CD4-positive, alpha-beta T cell treated with Interleukin-10 for 1 hour (primary cell): Measurements from ENCODE around the gene REP15.
A peak's percentile ranks its signal among the peaks of the same experiment; 100 is the strongest.
"Not testable (repeated sequence)": the region's sequence is repeated elsewhere in the genome, so short reads cannot be mapped to it uniquely, and the experiment has no call there.

Experiments
- DNase-seq: peaks from one replicate; pipeline ENCODE4 v3.0.0-alpha.2; 2020

The REP15 gene, protein sequence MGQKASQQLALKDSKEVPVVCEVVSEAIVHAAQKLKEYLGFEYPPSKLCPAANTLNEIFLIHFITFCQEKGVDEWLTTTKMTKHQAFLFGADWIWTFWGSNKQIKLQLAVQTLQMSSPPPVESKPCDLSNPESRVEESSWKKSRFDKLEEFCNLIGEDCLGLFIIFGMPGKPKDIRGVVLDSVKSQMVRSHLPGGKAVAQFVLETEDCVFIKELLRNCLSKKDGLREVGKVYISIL

GRCh38 chr12:27696293-27696652 is at the start of gene REP15:
REP15 (plus strand) TSS chr12:27696447; CDS start chr12:27696563, 116 bp downstream.
- no peak for DNase-seq

DNA sequence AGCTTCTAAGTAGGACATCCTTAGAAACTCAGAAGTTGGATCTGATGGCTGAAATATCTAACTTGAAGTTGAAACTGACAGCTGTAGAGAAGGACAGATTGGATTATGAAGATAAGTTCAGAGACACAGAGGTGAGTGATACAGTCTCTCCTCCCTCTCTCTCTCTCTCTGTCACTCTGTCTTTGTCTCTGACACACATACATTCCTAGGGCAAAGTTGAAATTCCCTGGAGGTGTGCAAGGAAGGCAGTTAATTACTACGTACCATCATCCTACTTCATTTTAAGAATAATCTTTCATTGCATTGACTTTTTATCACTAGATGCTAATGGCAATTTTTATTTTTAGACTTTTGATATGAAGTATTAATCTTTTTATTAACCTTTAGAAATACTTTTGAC is 46.2 kb upstream of the REP15 start:
- DNase-seq: no peak

DNA sequence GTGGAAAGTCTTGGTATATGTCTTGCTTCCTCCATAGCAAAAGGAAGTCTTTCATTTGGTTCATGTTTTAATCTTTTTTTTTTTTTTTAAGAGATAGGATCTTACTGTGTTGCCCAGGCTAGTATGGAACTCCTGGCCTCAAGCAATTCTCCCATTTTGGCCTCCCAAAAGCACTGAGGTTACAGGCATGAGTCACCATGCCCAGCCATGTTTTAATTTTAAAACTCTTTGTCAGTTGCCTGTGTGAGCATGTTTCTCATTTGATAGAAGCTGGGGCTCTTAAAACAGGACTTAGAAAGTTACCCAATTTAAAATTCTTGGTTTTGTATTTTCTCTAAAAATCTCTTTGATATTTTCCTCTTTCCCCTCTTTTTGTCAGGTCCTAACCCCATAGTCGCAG is 45.0 kb upstream of the REP15 start:
- DNase-seq: no peak

DNA sequence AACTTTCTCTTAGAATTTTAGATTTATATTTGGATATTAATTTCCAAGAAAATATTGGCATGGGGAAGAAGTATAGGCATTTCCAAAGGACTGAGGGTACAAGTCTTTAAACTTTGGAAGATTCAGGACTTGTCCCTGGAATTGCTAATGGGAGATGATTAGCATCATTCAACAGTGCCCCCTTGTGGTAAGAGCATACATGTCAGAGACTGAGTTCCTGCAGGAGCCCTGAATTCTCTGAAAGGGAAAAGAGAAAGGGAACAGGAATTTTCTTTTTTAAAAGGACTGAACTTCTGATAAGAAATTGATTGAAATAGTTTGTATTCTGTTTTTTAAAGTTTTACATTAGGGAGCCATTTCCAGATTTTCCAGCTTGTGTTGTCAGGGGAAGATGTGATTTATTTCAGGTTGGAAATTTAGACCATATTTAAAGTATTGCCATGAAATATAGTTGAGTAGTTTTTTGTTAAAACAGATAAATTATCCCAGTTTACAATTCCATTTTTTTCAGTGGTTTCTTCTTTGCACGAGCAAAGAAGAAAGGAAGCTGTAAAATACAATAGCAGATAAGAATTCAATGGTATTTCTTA is 44.0 kb upstream of the REP15 start:
- peak; percentile 54 for DNase-seq

GRCh38 chr12:27653661-27654060 is 42.6 kb upstream of the REP15 start:
- no peak for DNase-seq

DNA sequence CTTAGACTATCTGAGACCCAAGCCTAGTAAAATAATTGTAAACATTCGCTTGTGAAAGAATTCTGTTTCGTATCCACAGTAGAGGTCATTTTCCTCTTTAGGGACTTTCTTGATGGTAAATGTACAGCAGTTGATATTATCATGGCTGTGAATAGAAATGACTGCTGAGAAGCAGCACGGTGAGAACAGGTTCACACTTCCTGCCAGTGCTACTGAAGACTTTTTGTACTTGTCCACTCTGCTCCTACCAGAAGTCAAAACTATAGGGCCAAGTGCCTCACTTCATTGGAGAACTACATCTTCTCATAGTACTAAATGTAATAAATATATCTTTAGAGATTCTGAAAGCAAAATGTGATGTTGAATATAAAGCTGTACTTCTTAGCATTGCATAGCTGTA is 40.8 kb upstream of the REP15 start:
- not testable (repeated sequence) for DNase-seq

GRCh38 chr12:27657296-27657695 is 39.0 kb upstream of the REP15 start:
- no peak for DNase-seq

GRCh38 chr12:27665704-27666103 is 30.5 kb upstream of the REP15 start:
- DNase-seq: no peak

DNA sequence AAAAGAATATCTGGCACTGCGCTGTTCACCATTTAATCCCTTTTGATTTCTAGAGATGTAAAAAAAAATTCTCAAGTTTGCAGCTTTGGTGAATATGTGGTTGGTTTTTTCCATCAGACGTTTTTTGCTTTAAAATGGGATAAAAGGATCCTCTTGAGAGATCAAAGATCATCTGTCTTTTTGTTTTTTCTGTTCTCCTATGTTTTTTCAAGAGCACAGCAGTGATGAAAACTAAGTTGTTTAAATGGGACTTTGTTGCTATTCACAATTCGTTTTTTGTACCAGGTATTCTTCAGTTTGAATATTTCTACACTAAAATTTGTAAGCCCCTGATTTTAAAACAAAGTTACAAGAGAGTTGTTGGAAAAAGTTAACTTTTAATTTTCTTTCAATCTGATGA is 29.7 kb upstream of the REP15 start:
- DNase-seq: no peak

- no peak for DNase-seq
Measured at GRCh38 chr12:27667540-27667939, 28.7 kb upstream of the REP15 start.

DNA sequence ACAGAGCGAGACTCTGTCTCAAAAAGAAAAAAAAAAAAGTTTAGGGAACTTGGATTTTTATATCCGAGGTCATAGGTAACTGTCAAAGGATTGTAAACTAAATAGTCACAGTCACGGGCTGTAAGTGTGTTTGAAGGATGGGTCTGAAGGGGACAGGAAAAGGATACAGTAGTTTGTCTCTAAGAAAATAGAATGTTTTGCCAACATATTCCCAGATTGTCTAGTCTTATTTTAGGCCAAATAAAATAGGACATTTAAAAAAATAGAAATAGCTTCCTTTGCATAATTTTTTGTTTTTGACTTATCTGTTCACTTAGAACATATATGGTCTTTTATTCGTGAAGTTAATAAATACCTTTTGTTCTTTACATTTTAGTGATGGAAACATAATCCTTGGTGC is 24.2 kb upstream of the REP15 start:
- no peak for DNase-seq

- no peak for DNase-seq
Measured at GRCh38 chr12:27672643-27673042, 23.6 kb upstream of the REP15 start.

GRCh38 chr12:27673101-27673718 is 23.0 kb upstream of the REP15 start:
- no peak for DNase-seq

GRCh38 chr12:27674989-27675388 is 21.3 kb upstream of the REP15 start:
- DNase-seq: no peak

DNA sequence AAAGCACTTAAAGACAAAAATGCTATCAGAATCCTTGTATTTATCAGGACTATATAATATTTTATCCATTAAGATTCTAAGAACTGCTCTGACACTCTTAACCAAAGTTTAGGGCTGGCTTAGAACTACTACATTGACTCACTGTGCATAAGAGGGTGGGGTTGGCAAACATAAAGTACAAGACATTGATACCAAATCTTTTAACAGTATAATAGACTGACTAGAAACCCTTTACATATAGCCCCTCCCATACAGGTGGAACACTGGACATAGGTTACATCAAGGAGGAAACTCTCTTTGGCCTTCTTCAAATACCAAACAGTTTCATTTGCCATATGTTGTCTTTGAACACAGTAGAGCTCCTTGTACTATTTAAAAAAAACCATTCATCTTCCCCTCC is 15.6 kb upstream of the REP15 start:
- DNase-seq: no peak

DNA sequence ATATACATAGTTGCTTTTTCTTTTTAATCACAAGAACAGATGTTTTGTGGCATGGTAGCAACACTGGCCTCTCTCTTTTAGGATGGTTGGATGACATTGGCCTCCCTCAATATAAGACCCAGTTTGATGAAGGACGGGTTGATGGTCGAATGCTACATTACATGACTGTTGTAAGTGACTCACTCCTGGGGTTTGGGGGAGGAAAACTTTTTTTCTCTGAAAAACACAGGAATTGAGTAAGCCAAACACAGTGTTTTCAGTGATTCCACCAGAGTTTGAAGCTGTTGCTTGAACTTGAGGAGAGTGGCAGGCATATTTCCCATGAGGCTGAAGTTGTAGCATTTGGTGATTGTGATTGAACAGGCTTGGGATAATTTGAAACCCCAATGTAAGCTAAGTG is 13.7 kb upstream of the REP15 start:
- no peak for DNase-seq

DNA sequence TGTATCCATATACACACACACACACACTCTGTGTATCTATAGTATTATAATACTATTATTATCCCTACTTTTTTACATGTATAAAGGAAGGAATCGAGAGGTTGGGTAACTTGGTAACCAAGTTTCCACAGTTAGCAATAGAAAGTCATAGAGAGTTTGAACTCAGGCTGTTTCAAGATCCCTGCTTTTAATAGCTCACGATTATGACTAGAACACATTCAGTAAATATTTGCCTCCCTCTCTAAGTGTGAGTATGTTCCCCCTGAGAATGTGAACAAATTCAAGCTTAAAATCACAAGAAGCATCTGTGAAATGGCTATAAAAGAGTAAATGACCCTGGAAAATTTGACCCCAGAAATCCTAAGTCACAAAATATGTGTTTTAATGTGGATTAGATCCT is 11.0 kb upstream of the REP15 start:
- no peak for DNase-seq

DNA sequence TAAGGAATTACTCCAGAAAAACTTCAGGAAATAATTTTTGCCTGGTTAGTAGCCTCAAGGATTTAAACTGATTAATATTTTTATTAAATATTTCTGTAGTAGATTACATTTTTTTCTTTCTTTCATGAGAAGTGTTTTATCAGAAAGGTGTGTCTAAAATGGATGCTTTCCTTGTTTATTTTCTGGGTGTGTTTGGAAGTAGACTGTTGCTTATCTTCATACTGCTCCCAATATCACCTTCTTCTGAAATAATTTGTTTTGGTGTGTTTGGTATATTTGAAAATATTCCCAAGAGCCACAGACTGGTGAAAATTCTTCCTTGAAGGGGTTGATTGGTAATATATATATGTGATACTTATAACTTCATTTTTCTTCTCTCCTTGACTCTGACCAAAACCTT is 10.1 kb upstream of the REP15 start:
- DNase-seq: no peak

- DNase-seq: no peak
Measured at GRCh38 chr12:27688671-27689070, 7.6 kb upstream of the REP15 start.

DNA sequence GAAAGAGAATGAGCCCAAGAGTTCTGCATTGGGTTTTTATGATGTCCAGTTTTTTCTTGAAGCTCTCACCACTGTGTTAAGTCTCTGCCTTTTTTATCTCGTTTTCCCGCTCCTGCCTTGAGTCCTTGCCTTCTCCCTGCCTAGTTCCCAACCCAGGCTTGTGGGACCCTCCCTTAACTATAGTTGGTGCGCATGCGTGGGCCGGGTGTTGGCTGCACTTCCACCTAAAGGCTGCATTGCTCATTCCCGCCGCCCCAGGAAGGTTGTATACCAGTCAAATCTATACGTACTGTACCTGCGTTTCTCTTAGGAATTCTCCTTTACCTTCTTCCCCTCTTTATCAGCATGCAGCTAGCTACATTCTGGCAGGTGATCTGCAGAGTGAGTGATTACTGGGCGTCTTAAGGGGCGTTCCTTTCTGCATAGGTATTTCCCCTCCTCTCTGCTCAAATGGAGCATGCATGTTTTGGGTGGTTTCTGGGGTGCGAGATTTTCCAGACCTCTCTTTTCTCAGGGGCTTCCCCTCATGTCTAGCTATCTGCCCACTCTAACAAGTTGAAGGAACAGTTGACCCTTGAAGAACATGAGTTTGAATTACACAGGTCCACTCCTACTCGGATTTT is 6.6 kb upstream of the REP15 start:
- DNase-seq: no peak

DNA sequence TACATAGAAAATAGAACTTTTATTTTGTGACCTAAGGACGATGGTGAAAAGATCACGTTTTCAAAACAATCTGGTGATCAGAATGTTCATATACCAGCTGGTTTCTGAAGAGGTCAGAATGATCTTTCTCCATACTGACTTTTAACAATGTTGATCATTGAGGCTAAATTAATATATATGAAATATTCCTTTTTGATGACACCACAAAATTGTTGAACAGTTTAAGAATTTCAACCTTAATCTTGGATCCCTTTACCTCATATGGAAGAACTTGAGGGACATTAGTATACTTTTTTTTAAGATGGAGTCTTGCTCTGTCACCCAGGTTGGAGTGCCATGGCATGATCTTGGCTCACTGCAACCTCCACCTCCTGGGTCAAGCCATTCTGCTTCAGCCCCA is 2.8 kb upstream of the REP15 start:
- no peak for DNase-seq

- no peak for DNase-seq
Measured at GRCh38 chr12:27695556-27696292, 523 bp upstream of the REP15 start.

DNA sequence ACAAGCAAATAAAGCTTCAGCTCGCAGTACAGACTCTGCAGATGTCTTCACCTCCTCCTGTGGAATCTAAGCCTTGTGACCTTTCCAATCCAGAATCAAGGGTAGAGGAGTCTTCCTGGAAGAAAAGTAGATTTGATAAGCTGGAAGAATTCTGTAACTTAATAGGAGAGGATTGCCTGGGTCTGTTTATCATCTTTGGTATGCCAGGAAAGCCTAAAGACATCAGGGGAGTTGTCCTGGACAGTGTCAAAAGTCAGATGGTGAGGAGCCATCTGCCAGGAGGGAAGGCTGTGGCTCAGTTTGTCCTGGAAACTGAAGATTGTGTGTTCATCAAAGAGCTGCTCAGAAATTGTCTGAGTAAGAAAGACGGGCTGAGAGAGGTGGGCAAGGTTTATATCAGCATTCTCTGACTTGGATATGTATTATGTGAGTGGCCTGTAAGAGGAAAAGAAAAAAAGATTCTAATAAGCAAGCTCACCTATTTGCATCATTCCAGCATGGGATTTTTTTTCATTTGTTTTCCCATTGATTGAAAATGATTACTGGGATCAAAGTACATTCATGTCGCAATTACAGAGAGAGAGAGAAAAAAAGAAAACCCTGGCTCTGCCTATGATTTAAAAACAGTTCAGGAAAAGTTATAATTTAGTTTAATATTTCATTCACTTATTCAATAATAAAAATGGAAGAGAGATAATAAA is 767 bp downstream of the REP15 start:
- DNase-seq: no peak
